Transverse colon (tissue), 4 donors: ENCODE data around the gene ROGDI.

Experiments
- CTCF ChIP-seq, 5 experiments: fragments of 200-600 bp in 3 of 5; fragments of 450-650 bp in 2 of 5; sonication (generic) in 3 of 5; IDR thresholded peaks; 1 replicate in 2 of 5; 2 replicates in 3 of 5; pipeline ENCODE4 v1.5.1; 2016 to 2017; ENCODE audit warnings: antibody characterized with exemption in 5 of 5, inconsistent platforms in 3 of 5, mild to moderate bottlenecking in 2 of 5, moderate library complexity in 1 of 5
- POLR2A ChIP-seq: fragments of 450-650 bp; IDR thresholded peaks from one replicate; pipeline ENCODE4 v1.6.1; 2016; ENCODE audit warnings: antibody characterized with exemption, mild to moderate bottlenecking, moderate library complexity
- POLR2AphosphoS5 ChIP-seq, 3 donors: sonication (generic); formaldehyde crosslinking; IDR thresholded peaks; one replicate each; pipeline ENCODE4 v1.6.1; 2016; ENCODE audit warnings: antibody characterized with exemption in 3 of 3

GRCh38 chr16:4825196-4825595, 22.8 kb upstream of the ROGDI start:
- TF ChIP-seq CTCF (IDR thresholded peaks at IDR 0.05), result no peak
- no peak for TF ChIP-seq POLR2A
- no peak for TF ChIP-seq POLR2AphosphoS5 (IDR thresholded peaks at IDR 0.05)
